Measurements from ENCODE around the gene PKDCC. TPM values are rescaled to one million over a fixed set of nuclear protein-coding genes. Genes with fewer than 3 reads are reported as not detected.

Gene PKDCC
- total RNA-seq, 1 experiment from 2014 or later: 14.8 TPM

DNA sequence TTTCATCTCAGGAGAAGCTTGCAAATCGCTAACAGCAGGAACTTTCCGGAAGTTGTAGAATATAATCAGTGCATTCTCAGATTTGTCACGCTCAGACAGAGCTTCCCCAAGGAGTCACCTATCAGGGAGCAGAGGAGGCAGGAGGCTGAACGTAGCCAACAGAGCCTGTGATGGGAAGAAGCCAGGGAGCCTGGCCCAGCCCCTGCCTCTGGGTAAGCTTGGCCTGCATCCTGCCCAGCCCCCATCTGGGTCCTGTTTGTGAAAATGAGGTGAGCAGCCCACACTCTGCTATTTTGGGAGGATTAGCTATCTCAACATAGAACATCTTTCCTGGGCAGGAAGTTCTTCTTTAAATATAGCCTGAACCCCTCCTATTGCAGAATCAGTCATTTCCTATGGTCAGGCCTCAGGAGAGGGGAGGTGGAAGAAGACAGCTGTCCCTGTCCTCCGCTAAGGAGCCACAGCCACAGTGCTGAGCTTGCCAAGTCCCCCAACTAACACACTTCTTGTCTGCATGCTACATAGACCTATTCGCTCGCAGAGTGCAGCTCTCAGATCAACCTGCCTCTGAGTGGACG lies 19.2 kb upstream of the PKDCC start:
- no TSS peak for BruUV-seq (replicated peaks)
- in situ Hi-C loops (cut with HindIII; ENCODE audit: low pct_unique_long_range_greater_than_20kb, low sequenced_read_pairs): no loop called here
- no peaks in the 10 kb centered on the region for H3K27me3 ChIP-seq (ENCODE audit: control insufficient read depth, insufficient read depth, low read length)
- intact Hi-C loops (cut with micrococcal nuclease; ENCODE audit: unreplicated experiment): no loop called here
- DNase-seq (ENCODE audit: low read depth, low spot score) (no peak), ATAC-seq (no peak)
- H3K36me3 ChIP-seq (ENCODE audit: control insufficient read depth, insufficient read depth, low read length): no peaks in the 10 kb centered on the region
- H3K4me1 ChIP-seq (ENCODE audit: control insufficient read depth, insufficient read depth, low read length): no peaks in the 10 kb centered on the region; the same call in none of the 2 replicates
- H3K9me3 ChIP-seq (ENCODE audit: control insufficient read depth, insufficient read depth, low read depth, low read length): no peaks in the 10 kb centered on the region
- CTCF ChIA-PET: no interaction called here
- no peak overlapping the region for H3K27ac ChIP-seq (ENCODE audit: low read length)
- H3K4me3 ChIP-seq (ENCODE audit: low read depth in 2 of 2, low read length in 2 of 2): no peak overlapping the region
- TF ChIP-seq SIN3A (IDR thresholded peaks at IDR 0.05; ENCODE audit: borderline replicate concordance, insufficient read depth, low read depth, low read length) (no peak), CTCF (IDR thresholded peaks at IDR 0.05) (no peak), POLR2AphosphoS5 (IDR thresholded peaks at IDR 0.05; ENCODE audit: low read depth, low read length) (no peak), TCF7L2 (IDR thresholded peaks at IDR 0.05; ENCODE audit: low read depth, low read length) (no peak)
- TF ChIP-seq, protein P1, sequence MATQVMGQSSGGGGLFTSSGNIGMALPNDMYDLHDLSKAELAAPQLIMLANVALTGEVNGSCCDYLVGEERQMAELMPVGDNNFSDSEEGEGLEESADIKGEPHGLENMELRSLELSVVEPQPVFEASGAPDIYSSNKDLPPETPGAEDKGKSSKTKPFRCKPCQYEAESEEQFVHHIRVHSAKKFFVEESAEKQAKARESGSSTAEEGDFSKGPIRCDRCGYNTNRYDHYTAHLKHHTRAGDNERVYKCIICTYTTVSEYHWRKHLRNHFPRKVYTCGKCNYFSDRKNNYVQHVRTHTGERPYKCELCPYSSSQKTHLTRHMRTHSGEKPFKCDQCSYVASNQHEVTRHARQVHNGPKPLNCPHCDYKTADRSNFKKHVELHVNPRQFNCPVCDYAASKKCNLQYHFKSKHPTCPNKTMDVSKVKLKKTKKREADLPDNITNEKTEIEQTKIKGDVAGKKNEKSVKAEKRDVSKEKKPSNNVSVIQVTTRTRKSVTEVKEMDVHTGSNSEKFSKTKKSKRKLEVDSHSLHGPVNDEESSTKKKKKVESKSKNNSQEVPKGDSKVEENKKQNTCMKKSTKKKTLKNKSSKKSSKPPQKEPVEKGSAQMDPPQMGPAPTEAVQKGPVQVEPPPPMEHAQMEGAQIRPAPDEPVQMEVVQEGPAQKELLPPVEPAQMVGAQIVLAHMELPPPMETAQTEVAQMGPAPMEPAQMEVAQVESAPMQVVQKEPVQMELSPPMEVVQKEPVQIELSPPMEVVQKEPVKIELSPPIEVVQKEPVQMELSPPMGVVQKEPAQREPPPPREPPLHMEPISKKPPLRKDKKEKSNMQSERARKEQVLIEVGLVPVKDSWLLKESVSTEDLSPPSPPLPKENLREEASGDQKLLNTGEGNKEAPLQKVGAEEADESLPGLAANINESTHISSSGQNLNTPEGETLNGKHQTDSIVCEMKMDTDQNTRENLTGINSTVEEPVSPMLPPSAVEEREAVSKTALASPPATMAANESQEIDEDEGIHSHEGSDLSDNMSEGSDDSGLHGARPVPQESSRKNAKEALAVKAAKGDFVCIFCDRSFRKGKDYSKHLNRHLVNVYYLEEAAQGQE (IDR thresholded peaks at IDR 0.05; ENCODE audit: insufficient read depth in 1 of 2, low read depth in 2 of 2, low read length in 1 of 2): no peak
- POLR2A ChIA-PET: interaction anchor here (0.6 kb wide), 1 partner anchor 50 kb away, joined by 4 read pairs; no protein-coding TSS in a partner anchor

DNA sequence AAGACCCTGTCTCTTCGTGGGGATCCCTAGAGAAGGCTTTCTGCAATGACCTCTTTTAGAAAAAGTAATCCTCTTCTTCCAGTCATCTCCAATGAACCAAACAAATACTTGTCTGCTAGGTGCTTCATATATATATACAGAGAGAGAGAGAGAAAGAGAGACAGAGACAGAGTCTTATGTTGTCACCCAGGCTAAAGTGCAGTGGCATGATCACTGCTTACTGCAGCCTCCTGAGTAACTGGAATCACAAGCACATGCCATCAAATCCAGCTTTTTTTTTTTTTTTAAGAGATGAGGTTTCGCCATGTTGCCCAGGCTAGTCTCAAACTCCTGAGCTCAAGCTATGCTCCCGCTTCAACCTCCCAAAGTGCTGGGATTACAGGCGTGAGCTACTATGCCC lies 18.6 kb upstream of the PKDCC start:
- Histone ChIP-seq H3K27me3 (ENCODE audit: control insufficient read depth, insufficient read depth, low read length) (no peaks in the 10 kb centered on the region), H3K9me3 (ENCODE audit: control insufficient read depth, insufficient read depth, low read depth, low read length) (no peaks in the 10 kb centered on the region), H3K4me3 (ENCODE audit: low read depth in 2 of 2, low read length in 2 of 2) (no peak overlapping the region), H3K4me1 (ENCODE audit: control insufficient read depth, insufficient read depth, low read length) (no peaks in the 10 kb centered on the region; the same call in none of the 2 replicates), H3K27ac (ENCODE audit: low read length) (no peak overlapping the region), H3K36me3 (ENCODE audit: control insufficient read depth, insufficient read depth, low read length) (no peaks in the 10 kb centered on the region)
- no peak for TF ChIP-seq SIN3A (IDR thresholded peaks at IDR 0.05; ENCODE audit: borderline replicate concordance, insufficient read depth, low read depth, low read length)
- no peak for TF ChIP-seq POLR2AphosphoS5 (IDR thresholded peaks at IDR 0.05; ENCODE audit: low read depth, low read length)
- TF ChIP-seq, protein P1 (IDR thresholded peaks at IDR 0.05; ENCODE audit: insufficient read depth in 1 of 2, low read depth in 2 of 2, low read length in 1 of 2): no peak
- no peak for TF ChIP-seq CTCF (IDR thresholded peaks at IDR 0.05)
- TF ChIP-seq TCF7L2 (IDR thresholded peaks at IDR 0.05; ENCODE audit: low read depth, low read length): no peak
- DNase-seq (ENCODE audit: low read depth, low spot score) (no peak), ATAC-seq (no peak)
- in situ Hi-C loops (cut with HindIII; ENCODE audit: low pct_unique_long_range_greater_than_20kb, low sequenced_read_pairs): no loop called here
- BruUV-seq (replicated peaks): no TSS peak
- POLR2A ChIA-PET: interaction anchor here (0.6 kb wide), 1 partner anchor 51 kb away, joined by 4 read pairs; no protein-coding TSS in a partner anchor
- intact Hi-C loops (cut with micrococcal nuclease; ENCODE audit: unreplicated experiment): no loop called here
- CTCF ChIA-PET: interaction anchor here (0.7 kb wide), 1 partner anchor 162 kb away, joined by 4 read pairs; no protein-coding TSS in a partner anchor

Data from Panc1 (cell line).